Coronary artery (tissue), 2 donors: ENCODE measurements around the gene PRKCE.

Source experiments
- DNase-seq: peaks from one replicate; pipeline ENCODE4 v3.0.0-alpha.2; 2017; ENCODE audit warnings: low spot score
- H3K27ac ChIP-seq, 2 donors: fragments of 200-600 bp; sonication (generic); one replicate each; pipeline ENCODE4 v1.5.1; 2016 to 2019
- H3K4me3 ChIP-seq: fragments of 200-600 bp; sonication (generic); 2 replicates; pipeline ENCODE4 v1.5.1; 2016; ENCODE audit warnings: mild to moderate bottlenecking, moderate library complexity
- CTCF ChIP-seq: fragments of 200-600 bp; sonication (generic); IDR thresholded peaks from one replicate; pipeline ENCODE4 v1.5.1; 2019; ENCODE audit warnings: antibody characterized with exemption

Gene PRKCE

GRCh38 chr2:45747363-45747762, 95.9 kb downstream of the PRKCE start:
- H3K4me3 ChIP-seq = no peak overlapping the region
- no peak for TF ChIP-seq CTCF
- no peak overlapping the region for H3K27ac ChIP-seq
- no peak for DNase-seq

GRCh38 chr2:45748239-45748638, 96.8 kb downstream of the PRKCE start:
- TF ChIP-seq CTCF = no peak
- no peak overlapping the region for H3K27ac ChIP-seq
- DNase-seq = no peak
- no peak overlapping the region for H3K4me3 ChIP-seq

GRCh38 chr2:45750001-45750400, 98.5 kb downstream of the PRKCE start:
- Histone ChIP-seq H3K27ac (no peak overlapping the region), H3K4me3 (no peak overlapping the region)
- no peak for TF ChIP-seq CTCF
- no peak for DNase-seq

- no peak for DNase-seq
- Histone ChIP-seq H3K27ac (no peak overlapping the region), H3K4me3 (no peak overlapping the region)
- TF ChIP-seq CTCF = no peak
Measured at GRCh38 chr2:45750484-45750883, 99.0 kb downstream of the PRKCE start.

GRCh38 chr2:45753381-45753780, 101.9 kb downstream of the PRKCE start:
- no peak for DNase-seq
- Histone ChIP-seq H3K4me3 (no peak overlapping the region), H3K27ac (no peak overlapping the region)
- no peak for TF ChIP-seq CTCF

- TF ChIP-seq CTCF = no peak
- DNase-seq = no peak
- no peak overlapping the region for H3K27ac ChIP-seq
Measured at GRCh38 chr2:45754131-45755010, 102.9 kb downstream of the PRKCE start.

More at GRCh38 chr2:45754131-45755010, 102.9 kb downstream of the PRKCE start:
- H3K4me3 ChIP-seq = no peak overlapping the region
